Transverse colon (tissue), 4 donors: ENCODE measurements around the gene ING1. TPM values are rescaled to one million over a fixed set of nuclear protein-coding genes. Genes with fewer than 3 reads are reported as not detected.
"Not testable (repeated sequence)": the region's sequence is repeated elsewhere in the genome, so short reads cannot be mapped to it uniquely, and the experiment has no call there.

ENCODE experiments used
- DNase-seq: peaks from one replicate; pipeline ENCODE4 v3.0.0-alpha.2; 2019
- H3K27ac ChIP-seq, 4 donors: fragments of 200-600 bp; sonication (generic); 2 replicates each; pipeline ENCODE4 v1.5.1; 2016 to 2018; ENCODE audit warnings: inconsistent platforms in 4 of 4
- H3K27me3 ChIP-seq: fragments of 200-600 bp; sonication (generic); 2 replicates; pipeline ENCODE4 v1.5.1; 2017; ENCODE audit warnings: inconsistent platforms
- H3K36me3 ChIP-seq, 4 donors: fragments of 200-600 bp; sonication (generic); 2 replicates each; pipeline ENCODE4 v1.5.1; 2017 to 2019; ENCODE audit warnings: inconsistent platforms in 4 of 4
- H3K4me1 ChIP-seq, 4 donors: fragments of 200-600 bp; sonication (generic); 2 replicates each; pipeline ENCODE4 v1.5.1; 2017 to 2020; ENCODE audit warnings: inconsistent platforms in 4 of 4
- H3K4me3 ChIP-seq, 4 donors: fragments of 200-600 bp; sonication (generic); 1 replicate in 1 of 4; 2 replicates in 3 of 4; pipeline versions ENCODE4 v1.5.1 to v1.6.1; 2017 to 2019; ENCODE audit warnings: inconsistent platforms in 4 of 4
- H3K9me3 ChIP-seq, 2 donors: fragments of 200-600 bp; sonication (generic); 2 replicates each; pipeline ENCODE4 v1.5.1; 2017 to 2019; ENCODE audit warnings: inconsistent platforms in 2 of 2
- CTCF ChIP-seq, 5 experiments: fragments of 200-600 bp in 3 of 5; fragments of 450-650 bp in 2 of 5; sonication (generic) in 3 of 5; IDR thresholded peaks; 1 replicate in 2 of 5; 2 replicates in 3 of 5; pipeline ENCODE4 v1.5.1; 2016 to 2017; ENCODE audit warnings: antibody characterized with exemption in 5 of 5, inconsistent platforms in 3 of 5, mild to moderate bottlenecking in 2 of 5, moderate library complexity in 1 of 5
- EP300 ChIP-seq: sonication (generic); formaldehyde crosslinking; IDR thresholded peaks from one replicate; pipeline ENCODE4 v1.6.1; 2017; ENCODE audit warnings: antibody characterized with exemption, low read depth
- POLR2A ChIP-seq: fragments of 450-650 bp; IDR thresholded peaks from one replicate; pipeline ENCODE4 v1.6.1; 2016; ENCODE audit warnings: antibody characterized with exemption, mild to moderate bottlenecking, moderate library complexity
- POLR2AphosphoS5 ChIP-seq, 3 donors: sonication (generic); formaldehyde crosslinking; IDR thresholded peaks; one replicate each; pipeline ENCODE4 v1.6.1; 2016; ENCODE audit warnings: antibody characterized with exemption in 3 of 3
- WGBS, 2 donors: methylation state at CpG; one replicate each; pipeline ENCODE4 v1.1.5; 2018; ENCODE audit warnings: low coverage in 1 of 2; 5-methylcytosine and 5-hydroxymethylcytosine counted together
- in situ Hi-C, 4 donors: fragments of 200-750 bp; cut with MboI; loops; one replicate each; pipeline versions ENCODE4 v1.15.0 to v1.15.1; 2017; ENCODE audit warnings: low sequenced_read_pairs in 3 of 4, low pct_ligation_motif_present in 1 of 4, low pct_unique_long_range_greater_than_20kb in 1 of 4
- intact Hi-C: fragments of 100-400 bp; cut with DNase I; formaldehyde crosslinking; loops from one replicate; pipeline ENCODE4 v1.15.1; 2023; ENCODE audit warnings: low total_unique reads
- total RNA-seq, 4 donors: library from RNA; depleted of rRNA; stranded (reverse); fragments of >200 nt; gene quantifications; one replicate each; pipeline ENCODE4 v1.1.0, GENCODE V29; 2016

ING1 gene
- total RNA-seq, 4 donors from 2014 or later, result 14.9 to 35.5 (median 25.8) TPM

- in situ Hi-C loops, result loop anchor here in 2 of 4 donors (25.0 kb wide), 1 partner anchor 122 kb away; no protein-coding TSS in a partner anchor
Observed at GRCh38 chr13:110690516-110690915, 23.0 kb upstream of the ING1 start.

GRCh38 chr13:110695774-110696173, 17.7 kb upstream of the ING1 start:
- H3K9me3 ChIP-seq, DNase-seq, H3K27ac ChIP-seq, intact Hi-C loops, H3K4me3 ChIP-seq, H3K27me3 ChIP-seq, H3K4me1 ChIP-seq: not testable (repeated sequence)
- 72 to 92% methylated on average over 5 to 7 of the region's 7 CpGs for WGBS, 2 donors
- in situ Hi-C loops, result loop anchor here in 2 of 4 donors (25.0 kb wide), 1 partner anchor 117 kb away; no protein-coding TSS in a partner anchor
- peaks cover 0 to 25% (median 12%) of the 10 kb centered on the region in 4 donors for H3K36me3 ChIP-seq

More at GRCh38 chr13:110690516-110690915, 23.0 kb upstream of the ING1 start:
- no peak for DNase-seq
- Histone ChIP-seq H3K27ac (no peak overlapping the region), H3K4me3 (no peak overlapping the region), H3K27me3 (no peaks in the 10 kb centered on the region), H3K9me3 (no peaks in the 10 kb centered on the region), H3K4me1 (no peaks in the 10 kb centered on the region), H3K36me3 (peaks cover 0 to 8% (median 0%) of the 10 kb centered on the region in 4 donors)
- 76% methylated on average over 8 of the region's 8 CpGs; no CpG with 5 or more reads in 1 of the 2 donors for WGBS, 2 donors
- intact Hi-C loops, result no loop called here
- no peak for TF ChIP-seq EP300
- TF ChIP-seq CTCF (IDR thresholded peaks at IDR 0.05), result no peak
- no peak for TF ChIP-seq POLR2AphosphoS5 (IDR thresholded peaks at IDR 0.05)
- no peak for TF ChIP-seq POLR2A

GRCh38 chr13:110696776-110697175, 16.7 kb upstream of the ING1 start:
- no peak for TF ChIP-seq EP300
- TF ChIP-seq POLR2A, result no peak
- no peak for TF ChIP-seq POLR2AphosphoS5 (IDR thresholded peaks at IDR 0.05)
- no peak for TF ChIP-seq CTCF (IDR thresholded peaks at IDR 0.05)
- Histone ChIP-seq H3K27ac (no peak overlapping the region), H3K27me3 (no peaks in the 10 kb centered on the region), H3K4me3 (no peak overlapping the region), H3K36me3 (peaks cover 0 to 25% (median 12%) of the 10 kb centered on the region in 4 donors), H3K9me3 (no peaks in the 10 kb centered on the region), H3K4me1 (no peaks in the 10 kb centered on the region)
- in situ Hi-C loops, result loop anchor here in 2 of 4 donors (25.0 kb wide), 1 partner anchor 116 kb away; no protein-coding TSS in a partner anchor
- 92 to 93% methylated on average over 4 to 10 of the region's 10 CpGs for WGBS, 2 donors
- DNase-seq, result no peak
- intact Hi-C loops, result no loop called here

- no peak overlapping the region for H3K4me3 ChIP-seq
- no peaks in the 10 kb centered on the region for H3K27me3 ChIP-seq
- in situ Hi-C loops, result loop anchor here in 2 of 4 donors (25.0 kb wide), 1 partner anchor 114 kb away; no protein-coding TSS in a partner anchor
- no peaks in the 10 kb centered on the region for H3K9me3 ChIP-seq
- WGBS, 2 donors, result 74 to 79% methylated on average over 4 of the region's 4 CpGs
- TF ChIP-seq EP300 (no peak), POLR2AphosphoS5 (IDR thresholded peaks at IDR 0.05) (no peak), CTCF (IDR thresholded peaks at IDR 0.05) (no peak), POLR2A (no peak)
- intact Hi-C loops, result no loop called here
- H3K27ac ChIP-seq, result no peak overlapping the region
- H3K36me3 ChIP-seq, result peaks cover 0 to 25% (median 12%) of the 10 kb centered on the region in 4 donors
- H3K4me1 ChIP-seq, result no peaks in the 10 kb centered on the region
- DNase-seq, result no peak
Observed at GRCh38 chr13:110697842-110698241, 15.7 kb upstream of the ING1 start.

- no peaks in the 10 kb centered on the region for H3K27me3 ChIP-seq
- no peak for TF ChIP-seq POLR2A
- TF ChIP-seq EP300, result no peak
- no peak for TF ChIP-seq CTCF (IDR thresholded peaks at IDR 0.05)
- no peak for TF ChIP-seq POLR2AphosphoS5 (IDR thresholded peaks at IDR 0.05)
- no peaks in the 10 kb centered on the region for H3K4me1 ChIP-seq
- DNase-seq, result no peak
- intact Hi-C loops, result no loop called here
- no peak overlapping the region for H3K27ac ChIP-seq
- WGBS, 2 donors, result 81 to 100% methylated on average over 1 to 4 of the region's 4 CpGs
- in situ Hi-C loops, result loop anchor here in 2 of 4 donors (25.0 kb wide), 1 partner anchor 114 kb away; no protein-coding TSS in a partner anchor
- H3K4me3 ChIP-seq, result no peak overlapping the region
- peaks cover 0 to 25% (median 12%) of the 10 kb centered on the region in 4 donors for H3K36me3 ChIP-seq
- no peaks in the 10 kb centered on the region for H3K9me3 ChIP-seq
Observed at GRCh38 chr13:110698689-110699088, 14.8 kb upstream of the ING1 start.
